HG02885 (cell line): ENCODE results near the gene SERPINB4.
A peak's percentile ranks its signal among the peaks of the same experiment; 100 is the strongest.

Experiments used
- ATAC-seq: cut with Tn5 transposase; IDR thresholded peaks from one replicate; pipeline ENCODE4 v1.9.1; 2021; ENCODE audit warnings: mild to moderate bottlenecking; ENCODE audit not compliant: unreplicated experiment, poor library complexity

SERPINB4 gene

GRCh38 chr18:63637703-63638102, 6.4 kb downstream of the SERPINB4 start:
- ATAC-seq = no peak

- no peak for ATAC-seq
Observed at GRCh38 chr18:63627819-63628218, 16.2 kb downstream of the SERPINB4 start.

GRCh38 chr18:63626431-63626830, 17.6 kb downstream of the SERPINB4 start:
- ATAC-seq = no peak

GRCh38 chr18:63624863-63625262, 19.2 kb downstream of the SERPINB4 start:
- ATAC-seq = no peak

GRCh38 chr18:63619661-63620060, 24.4 kb downstream of the SERPINB4 start:
- no peak for ATAC-seq

GRCh38 chr18:63617915-63618234, 26.2 kb downstream of the SERPINB4 start:
- ATAC-seq = peak; percentile 8

GRCh38 chr18:63617049-63617914, 26.8 kb downstream of the SERPINB4 start:
- ATAC-seq = peak; percentile 92

- no peak for ATAC-seq
Observed at GRCh38 chr18:63613420-63613819, 30.6 kb downstream of the SERPINB4 start.

GRCh38 chr18:63606526-63606925, 37.5 kb downstream of the SERPINB4 start:
- ATAC-seq = no peak

- no peak for ATAC-seq
Observed at GRCh38 chr18:63604791-63605567, 39.1 kb downstream of the SERPINB4 start.

GRCh38 chr18:63603772-63604171, 40.3 kb downstream of the SERPINB4 start:
- peak; percentile 97 for ATAC-seq

- ATAC-seq = no peak
Observed at GRCh38 chr18:63603355-63603754, 40.7 kb downstream of the SERPINB4 start.

- ATAC-seq = no peak
Observed at GRCh38 chr18:63596964-63597363, 47.1 kb downstream of the SERPINB4 start.

- ATAC-seq = no peak
Observed at GRCh38 chr18:63592471-63592870, 51.6 kb downstream of the SERPINB4 start.

GRCh38 chr18:63591725-63592124, 52.3 kb downstream of the SERPINB4 start:
- no peak for ATAC-seq

GRCh38 chr18:63590966-63591695, 52.9 kb downstream of the SERPINB4 start:
- ATAC-seq = no peak

- no peak for ATAC-seq
Observed at GRCh38 chr18:63590373-63590772, 53.7 kb downstream of the SERPINB4 start.

- ATAC-seq = no peak
Observed at GRCh38 chr18:63588909-63589308, 55.1 kb downstream of the SERPINB4 start.
